Stimulated activated CD4-positive, alpha-beta T cell treated with anti-CD3 and anti-CD28 coated beads, TNF-alpha, amount 100 ng/mL, for 1 hour (primary cell): Measurements from ENCODE around the gene ID1.
"Not testable (repeated sequence)": the region's sequence is repeated elsewhere in the genome, so short reads cannot be mapped to it uniquely, and the experiment has no call there.

ENCODE experiments used
- DNase-seq, 3 donors: peaks; one replicate each; pipeline ENCODE4 v3.0.0-alpha.2; 2020; ENCODE audit warnings: low read depth in 3 of 3, low spot score in 1 of 3

The ID1 gene

DNA sequence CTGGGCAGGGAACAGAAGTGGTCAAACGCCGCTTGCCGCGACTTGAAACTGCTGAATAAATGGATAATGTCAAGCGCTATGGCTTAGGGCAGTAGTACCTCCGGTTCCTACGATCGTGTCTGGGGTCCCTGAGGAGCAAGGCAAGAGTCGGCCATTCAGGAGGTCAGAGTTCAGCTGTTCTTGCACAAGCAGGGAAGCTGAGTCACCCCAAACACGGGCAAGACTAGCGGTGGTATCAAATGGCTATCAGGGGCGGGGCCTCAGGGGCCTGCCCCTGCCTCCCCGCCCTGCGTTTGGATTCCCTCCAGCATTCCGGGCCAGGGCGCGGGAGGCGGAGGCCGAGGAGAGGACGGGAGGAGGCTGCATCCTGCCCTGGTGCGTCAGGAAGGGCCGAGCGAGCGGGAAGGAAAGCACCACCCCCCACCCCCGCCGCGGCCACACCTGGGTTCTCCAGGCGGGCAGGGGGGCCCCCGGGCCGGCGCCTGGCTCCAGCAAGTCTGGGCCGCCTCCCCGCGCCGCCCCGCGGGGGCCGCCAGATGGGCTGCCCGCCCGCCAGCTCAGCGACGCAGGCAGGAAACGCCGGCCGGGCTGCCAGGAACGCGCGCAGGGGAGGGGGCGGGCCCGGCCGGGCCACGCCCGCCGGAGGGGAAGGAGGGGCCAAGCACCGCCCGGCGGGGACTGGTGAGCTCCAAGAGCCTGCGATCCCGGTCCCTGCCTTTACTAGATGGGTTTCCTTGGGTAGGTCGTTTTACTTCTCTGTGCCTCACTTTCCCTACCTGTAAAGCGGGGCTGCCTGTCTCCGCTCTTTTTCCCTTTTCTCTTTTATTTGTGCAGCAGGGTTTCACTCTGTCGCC lies 32.2 kb upstream of the ID1 start:
- peak; percentile 62 to 83 (median 76) for DNase-seq

DNA sequence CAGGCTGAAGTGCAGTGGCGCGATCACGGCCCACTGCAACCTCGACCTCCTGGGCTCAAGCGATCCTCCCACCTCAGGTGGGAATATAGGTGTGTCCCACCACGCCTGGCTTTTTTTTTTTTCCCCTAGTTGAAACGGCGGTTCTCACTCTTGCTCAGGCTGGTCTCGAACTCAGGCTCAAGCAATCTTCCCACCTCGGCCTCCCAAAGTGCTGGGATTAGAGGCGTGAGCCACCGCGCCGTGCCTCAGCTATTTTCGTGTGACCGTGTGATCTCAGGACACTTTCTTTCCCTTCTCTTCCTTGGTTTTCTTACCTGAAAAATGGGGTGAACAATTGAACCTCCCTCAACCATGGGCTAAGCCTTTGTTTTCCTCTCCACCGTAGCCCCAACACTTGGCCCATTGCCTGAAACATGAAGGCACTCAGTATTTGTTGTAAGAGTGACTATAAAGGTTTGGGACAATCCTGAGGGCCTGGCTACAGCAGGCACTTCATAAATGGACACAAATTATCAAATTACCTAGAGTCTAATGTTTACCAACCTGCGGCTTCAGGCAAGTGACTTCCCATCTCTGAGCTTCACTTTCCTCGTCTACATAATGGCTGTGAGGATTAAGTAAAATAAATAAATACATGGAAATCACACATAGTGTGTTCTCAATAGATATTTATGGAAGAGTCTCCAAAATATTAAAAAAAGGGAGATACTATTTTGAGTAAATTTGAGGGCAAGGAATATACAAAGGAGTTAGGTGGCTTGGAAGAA lies 31.4 kb upstream of the ID1 start:
- DNase-seq, result no peak

DNA sequence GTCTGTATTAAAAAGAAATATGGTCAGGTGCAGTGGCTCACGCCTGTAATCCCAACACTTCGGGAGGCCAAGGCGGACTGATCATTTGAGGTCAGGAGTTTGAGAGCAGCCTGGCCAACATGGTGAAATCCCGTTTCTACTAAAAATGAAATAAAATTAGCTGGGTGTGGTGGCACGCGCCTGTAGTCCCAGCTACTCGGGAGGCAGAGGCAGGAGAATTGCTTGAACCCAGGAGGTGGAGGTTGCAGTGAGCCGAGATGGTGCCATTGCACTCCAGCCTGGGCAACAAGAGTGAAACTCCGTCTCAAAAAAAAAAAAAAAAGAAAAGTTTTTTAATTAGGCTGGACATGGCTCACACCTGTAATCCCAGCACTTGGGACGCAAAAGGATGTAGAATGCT lies 30.1 kb upstream of the ID1 start:
- not testable (repeated sequence) for DNase-seq

DNA sequence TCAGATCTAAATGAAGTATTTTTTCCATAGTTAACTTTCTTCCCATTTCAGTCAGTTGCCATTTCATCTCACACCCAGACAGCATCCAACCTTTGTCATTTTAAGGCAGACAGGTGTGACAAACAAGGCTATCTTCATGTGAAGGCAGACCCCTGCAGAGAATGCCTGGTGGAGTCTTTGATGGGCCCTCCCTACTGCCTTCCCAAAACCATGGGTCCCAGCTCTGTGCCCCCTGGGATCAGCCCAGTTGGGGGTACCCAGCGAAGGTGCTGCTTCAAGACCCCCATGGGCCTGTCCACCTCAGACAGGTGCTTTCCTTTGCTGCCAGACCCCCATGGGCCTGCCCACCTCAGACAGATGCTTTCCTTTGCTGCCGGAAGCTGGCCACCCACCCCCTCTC lies 28.3 kb upstream of the ID1 start:
- DNase-seq, result no peak

DNA sequence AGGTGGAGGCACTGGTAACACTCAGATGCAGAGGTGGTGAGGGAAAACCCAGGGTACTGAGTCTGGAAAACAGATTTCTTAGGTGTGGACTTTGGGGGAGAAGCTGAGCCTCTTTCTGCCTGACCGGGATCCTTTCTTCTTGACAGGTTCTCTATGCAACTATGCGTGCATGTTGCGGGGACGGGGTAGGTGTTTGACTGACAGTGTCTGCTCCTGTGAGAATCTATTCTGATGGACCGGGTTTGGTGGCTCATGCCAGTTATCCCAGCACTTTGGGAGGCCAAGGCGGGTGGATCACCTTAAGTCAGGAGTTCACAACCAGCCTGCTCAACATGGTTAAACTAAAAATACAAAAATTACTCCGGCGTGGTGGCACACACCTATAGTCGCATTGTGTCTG lies 27.9 kb upstream of the ID1 start:
- DNase-seq, result no peak

DNA sequence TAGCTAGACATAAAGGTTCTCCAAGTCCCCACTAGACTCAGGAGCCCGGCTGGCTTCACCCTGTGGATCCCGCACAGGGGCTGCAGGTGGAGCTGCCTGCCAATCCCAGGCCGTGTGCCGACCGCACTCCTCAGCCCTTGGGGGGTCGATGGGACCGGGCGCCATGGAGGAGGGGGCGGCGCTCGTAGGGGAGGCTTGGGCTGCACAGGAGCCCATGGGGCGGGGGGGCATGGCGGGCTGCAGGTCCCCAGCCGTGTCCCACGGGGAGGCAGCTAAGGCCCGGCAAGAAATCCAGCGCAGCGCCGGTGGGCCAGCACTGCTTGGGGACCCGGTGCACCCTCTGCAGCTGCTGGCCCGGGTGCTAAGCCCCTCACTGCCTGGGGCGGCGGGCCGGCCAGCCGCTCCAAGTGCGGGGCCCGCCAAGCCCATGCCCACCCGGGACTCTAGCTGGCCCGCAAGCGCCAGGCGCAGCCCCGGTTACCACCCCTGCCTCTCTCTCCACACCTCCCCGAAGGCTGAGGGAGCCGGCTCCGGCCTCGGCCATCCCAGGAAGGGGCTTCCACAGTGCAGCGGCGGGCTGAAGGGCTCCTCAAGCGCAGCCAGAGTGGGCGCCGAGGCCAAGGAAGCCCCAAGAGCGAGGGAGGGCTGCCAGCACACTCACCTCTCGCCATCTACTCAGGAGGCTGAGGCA lies 26.5 kb upstream of the ID1 start:
- DNase-seq, result no peak

DNA sequence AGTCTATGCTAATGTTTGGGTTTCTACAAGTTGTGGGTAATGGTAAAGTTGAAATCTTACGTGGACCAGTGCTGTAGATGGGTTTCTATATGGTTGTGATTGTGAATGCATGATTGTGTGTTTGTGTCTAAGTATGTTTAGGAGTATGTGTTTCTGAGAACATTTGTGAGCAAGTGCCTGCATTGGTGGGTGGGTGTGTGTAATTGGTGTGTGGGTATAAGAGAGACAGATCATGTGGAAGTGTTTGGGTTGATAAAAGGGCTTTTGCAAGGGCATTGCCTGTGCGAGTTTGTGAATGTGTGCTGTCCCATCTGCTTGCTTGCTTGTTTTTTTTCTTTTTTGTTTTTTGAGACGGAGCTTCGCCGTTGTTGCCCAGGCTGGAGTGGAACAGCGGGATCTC lies 25.8 kb upstream of the ID1 start:
- DNase-seq, result no peak

DNA sequence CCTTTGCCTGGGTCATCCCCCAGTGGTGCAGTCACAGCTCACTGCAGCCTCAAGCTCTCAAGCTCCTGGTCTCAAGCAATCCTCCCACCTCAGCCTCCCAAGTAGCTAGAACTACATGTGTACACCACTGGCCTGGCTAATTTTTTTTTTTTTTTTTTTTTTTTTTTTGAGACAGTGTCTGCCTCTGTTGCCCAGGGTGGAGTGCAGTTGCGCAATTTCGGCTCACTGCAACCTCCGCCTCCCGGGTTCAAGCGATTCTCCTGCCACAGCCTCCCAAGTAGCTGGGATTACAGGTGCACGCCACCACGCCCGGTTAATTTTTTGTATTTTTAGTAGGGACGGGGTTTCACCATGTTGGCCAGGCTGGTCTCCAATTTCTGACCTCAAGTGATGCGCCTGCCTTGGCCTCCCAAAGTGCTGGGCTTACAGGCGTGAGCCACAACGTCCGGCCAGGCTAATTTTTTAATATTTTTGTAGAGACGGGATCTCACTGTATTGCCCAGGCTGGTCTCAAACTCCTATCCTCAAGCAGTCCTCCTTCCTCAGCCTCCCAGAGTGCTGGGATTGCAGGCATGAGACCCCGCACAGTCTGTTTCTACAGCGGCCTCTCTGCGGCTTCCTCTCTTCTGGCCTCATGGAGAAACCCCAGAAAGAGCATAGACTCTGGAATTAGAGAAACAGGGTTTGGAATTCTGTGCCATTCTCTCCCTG lies 25.0 kb upstream of the ID1 start:
- DNase-seq, result not testable (repeated sequence)

DNA sequence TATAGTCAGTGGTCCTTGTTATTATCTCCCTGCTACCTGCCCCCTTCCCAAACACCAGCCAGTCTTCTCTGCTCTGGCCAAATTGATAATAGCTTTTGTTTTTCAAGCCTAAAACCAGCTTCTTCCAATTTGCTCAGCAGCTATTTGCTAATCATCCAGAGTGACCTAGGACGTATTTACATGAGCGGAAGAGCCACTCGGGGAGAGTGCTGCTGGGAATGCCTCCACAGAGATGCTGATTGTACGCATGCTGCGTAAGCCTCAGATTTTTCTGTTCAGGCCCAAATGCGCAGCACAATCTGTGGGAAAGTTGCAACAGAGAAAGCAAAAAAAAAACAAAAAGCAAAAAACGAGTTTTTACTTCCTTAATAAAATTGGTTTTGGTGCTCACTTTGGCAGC lies 24.4 kb upstream of the ID1 start:
- DNase-seq, result no peak

DNA sequence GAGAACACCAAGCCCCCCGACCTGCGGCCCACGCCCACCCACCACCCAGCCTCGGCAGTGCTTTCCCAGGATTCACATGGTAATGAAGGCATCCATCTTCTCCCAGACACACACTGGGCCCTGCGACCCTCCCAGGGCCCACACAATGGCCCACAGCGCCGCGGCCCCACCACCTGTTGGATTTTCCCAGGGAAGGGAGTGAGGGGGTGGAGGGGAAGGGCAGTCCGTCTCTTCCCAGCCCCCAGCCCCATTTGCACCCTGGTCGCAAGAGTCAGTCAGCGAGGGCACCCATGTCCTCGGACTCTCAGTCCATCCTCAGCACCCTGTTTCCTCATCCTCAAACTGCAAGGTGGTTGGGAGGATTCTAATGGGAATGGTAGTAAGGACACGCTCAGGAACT lies 23.7 kb upstream of the ID1 start:
- no peak for DNase-seq

DNA sequence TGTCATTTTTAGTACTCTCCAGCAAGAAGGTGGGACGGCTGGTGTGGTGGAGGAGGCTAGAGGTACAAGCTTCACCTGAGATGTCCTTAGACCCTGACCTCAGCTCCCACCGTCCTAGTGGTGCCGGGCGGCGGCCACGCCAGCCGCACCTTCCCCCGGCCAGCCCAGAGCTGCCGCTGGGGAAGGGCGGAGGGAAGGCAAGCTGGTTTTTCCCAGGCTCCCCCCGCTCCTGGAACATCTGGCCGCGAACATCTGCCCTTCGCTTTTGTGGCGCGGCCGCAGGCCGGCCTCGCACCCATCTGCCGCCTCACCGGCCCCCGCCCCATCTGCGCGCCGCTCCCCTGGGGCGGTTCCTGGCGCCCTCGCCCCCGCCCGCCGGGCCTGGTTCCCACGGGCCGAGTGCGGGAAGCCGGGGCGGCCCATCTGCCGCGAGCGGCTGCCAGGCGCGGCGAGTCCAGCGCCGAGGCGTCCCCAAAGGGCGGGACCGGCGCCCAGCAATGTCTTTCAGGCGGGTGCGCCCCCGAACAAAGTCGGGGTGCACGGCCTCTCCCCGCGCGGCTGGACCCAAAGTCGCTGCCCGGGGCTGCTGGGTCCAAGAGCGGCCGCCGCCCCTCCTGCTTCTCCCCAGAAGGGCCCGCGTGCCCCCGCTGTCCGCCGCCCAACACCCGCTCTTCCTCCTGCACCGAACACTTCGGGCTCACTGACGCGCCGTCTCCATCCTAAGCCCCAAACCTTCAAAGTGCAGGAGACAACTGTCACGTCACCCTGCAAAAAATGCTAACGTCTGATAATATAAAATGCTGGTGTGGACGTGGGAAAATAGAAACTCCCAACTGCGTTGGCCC lies 17.3 kb upstream of the ID1 start:
- DNase-seq, result no peak

DNA sequence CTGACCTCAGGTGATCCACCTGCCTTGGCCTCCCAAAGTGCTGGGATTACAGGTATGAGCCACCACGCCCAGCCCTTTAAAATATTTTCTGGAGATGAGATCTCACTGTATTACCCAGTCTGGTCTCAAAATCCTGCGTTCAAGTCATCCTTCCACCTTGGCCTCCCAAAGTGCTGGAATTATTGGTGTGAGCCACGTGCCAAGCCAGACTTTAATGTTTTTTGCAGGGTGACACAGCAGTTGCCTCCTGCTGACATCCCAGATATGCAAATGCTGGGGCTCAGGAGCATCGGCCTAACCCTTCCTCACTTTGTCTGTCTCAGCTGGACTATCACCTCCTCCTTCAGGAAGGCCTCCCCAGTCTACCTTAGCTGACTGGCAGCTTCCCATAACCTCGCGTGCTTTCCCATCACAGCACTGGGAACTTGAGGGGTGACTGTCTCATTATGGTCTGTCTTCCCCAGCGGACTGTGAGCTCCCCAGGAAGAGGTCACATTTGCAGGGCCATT lies 14.3 kb upstream of the ID1 start:
- DNase-seq, result no peak

DNA sequence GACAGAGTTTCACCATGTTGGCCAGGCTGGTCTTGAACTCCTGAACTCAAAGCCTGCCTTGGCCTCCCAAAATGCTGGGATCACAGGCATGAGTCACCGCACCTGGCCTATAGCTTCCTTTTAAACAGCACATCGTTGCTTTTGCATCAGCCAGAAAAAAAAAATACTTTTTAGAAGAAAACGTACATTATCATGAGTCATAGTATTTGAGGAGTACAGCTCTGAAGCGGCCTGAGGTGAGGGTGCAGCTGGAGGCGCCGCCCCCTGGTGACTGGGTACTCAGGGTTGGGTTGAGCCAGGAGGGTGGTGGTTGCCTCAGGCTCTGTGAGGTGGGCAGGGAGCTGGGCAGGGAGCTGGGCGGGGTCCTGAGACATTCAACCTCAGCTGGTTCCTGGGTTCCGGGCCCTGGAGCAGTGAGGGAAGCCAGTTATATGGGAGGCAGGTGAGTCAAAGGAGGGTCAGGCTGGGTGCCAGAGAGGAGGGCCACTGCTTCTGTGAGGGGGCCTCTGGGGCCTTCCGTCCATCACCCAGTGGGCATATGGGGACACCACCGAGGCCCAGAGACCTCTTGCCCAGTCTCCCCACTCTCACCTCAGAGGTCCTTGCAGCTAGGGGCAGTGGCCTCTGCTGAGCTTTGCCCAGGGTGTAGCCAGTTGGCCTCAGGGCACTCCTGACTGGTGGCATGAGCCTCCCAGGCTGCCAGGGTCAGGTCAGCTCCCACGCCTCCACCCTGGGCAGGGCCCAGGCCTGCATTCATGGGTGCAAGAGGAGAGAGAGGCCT lies 11.7 kb upstream of the ID1 start:
- no peak for DNase-seq

DNA sequence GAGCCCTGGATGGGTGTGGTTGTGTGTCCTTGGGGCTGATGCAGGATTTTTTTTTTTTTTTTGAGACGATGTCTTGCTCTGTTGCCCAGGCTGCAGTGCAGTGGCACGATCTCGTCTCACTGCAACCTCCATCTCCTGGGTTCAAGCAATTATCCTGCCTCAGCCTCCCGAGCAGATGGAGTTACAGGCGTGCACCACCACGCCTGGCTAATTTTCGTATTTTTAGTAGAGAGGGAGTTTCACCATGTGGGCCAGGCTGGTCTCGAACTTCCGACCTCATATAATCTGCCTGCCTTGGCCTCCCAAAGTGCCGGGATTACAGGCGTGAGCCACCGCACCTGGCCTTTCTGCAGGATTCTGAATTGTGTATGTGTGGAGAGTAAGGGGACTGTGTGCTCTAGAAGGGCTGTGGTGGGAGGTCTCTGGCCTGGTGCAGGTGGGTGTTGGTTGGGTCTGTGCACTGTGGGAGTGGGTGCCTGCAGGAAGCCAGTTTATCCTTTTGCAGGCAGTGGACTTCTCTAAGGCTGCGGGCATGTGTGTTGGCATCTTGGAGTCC lies 11.0 kb upstream of the ID1 start:
- no peak for DNase-seq

DNA sequence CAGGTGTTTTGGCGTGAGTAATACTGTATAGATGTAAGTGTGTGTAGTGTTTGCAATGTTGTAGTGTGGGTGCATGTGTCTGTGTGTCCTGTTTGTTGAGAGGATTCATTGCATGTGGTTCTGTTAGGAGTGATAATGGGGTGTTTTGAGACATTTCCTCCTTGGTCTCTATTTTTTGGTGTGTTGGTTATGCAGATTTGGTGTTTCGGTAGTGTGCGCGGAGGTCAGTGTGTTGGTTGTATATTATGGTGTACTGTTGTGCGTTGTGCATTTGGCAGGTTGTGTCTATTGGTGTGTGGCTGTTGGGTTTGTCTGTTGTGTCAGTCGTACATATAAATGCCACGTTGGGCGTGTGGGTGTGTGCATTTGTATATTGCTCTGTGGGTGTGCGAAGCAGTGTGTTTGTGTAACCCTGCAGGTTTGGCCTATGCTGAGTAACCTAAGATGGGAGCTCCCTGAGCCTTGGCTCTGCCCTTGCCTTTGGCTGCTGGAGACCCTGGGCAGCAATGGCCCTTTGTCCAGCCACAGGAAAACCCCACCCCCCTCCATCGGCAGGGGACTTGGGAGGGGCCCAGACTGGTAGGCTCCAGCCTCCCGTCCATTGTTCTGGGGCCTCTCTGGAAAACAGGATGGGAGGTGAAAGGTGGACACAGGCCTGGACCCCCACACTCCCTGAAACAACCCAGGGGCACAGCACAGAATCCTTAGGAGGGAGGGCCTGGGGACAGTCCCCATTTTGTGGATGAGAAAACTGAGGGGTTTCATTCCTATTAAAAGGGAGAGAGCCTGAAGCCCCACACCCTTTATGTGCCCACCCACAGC lies 10.3 kb upstream of the ID1 start:
- no peak for DNase-seq

DNA sequence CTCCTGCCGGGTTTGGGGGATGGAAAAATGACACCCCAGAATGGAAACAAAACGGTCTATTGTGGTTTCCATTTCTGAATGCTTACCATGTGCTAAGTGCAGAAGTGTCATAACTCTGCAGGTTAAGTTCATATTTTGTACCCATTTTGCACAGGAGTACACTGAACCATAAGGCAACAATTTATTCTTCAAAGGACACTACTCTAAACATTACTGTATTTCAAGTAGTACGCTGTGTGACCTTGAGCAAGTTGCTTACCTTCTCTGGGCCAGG lies 9.8 kb upstream of the ID1 start:
- DNase-seq, result no peak

DNA sequence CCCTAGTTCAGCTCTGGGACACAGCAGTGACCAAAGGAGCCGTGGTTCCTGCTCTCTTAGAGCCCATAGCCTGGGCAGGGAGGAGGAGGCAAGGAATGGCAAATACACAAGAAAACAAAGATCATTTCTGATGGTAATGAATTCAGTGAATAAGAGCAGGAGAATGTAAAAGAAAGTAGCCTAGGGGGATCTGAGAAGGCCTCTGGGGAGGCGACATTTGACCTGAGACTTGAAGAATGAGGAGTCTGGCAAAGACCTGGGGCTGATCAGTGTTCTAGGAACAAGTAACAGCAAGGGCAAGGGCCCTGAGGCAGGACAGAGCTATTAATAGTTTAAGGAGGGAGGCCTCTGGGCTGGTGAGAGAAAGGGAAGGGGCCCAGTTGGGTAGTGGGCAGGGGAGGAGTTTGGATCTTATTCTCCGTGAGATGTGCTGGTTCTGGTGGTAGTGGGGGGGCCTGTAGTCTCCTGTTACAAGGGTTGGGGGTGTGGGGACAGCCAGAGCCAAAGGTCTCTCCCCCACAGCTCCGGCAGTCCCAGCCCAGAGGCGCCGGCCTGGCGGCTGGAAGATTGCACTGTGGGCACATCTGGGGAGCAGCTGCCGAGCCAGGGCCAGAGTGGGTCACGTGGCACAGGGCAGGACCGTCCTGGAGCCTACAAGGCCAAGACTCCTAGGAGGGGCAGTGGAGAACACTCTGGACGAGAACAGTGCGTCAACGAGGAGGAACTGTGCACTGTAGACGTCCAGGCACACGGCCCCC lies 9.3 kb upstream of the ID1 start:
- no peak for DNase-seq

DNA sequence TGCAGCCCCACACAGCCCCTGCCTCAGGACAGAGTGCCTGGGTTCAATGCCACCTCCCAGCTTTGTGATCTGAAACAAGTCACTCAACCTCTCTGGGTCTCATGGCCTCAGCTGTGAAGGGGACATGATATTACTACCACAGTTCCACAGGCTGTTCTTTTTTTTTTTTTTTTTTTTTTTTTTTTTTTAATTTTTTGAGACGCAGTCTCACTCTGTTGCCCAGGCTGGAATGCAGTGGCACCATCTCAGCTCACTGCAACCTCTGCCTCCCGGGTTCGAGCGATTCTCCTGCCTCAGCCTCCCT lies 8.7 kb upstream of the ID1 start:
- DNase-seq, result not testable (repeated sequence)
